K562 (cell line): Measurements from ENCODE around the gene OTOG. TPM values are rescaled to one million over a fixed set of nuclear protein-coding genes. Genes with fewer than 3 reads are reported as not detected.

Experiments used
- ATAC-seq: fragments of 200-7000 bp; cut with Tn5 transposase; 3 replicates; pipeline ENCODE4 v1.9.1; 2020; ENCODE audit warnings: moderate library complexity
- BruUV-seq: library from RNA; stranded (reverse); fragments of 400-500 nt; replicated peaks from 2 replicates; lab custom pipeline; 2021; lab: Mats Ljungman, UMichigan
- CTCF ChIA-PET: fragments of 300-600 bp; formaldehyde crosslinking; extraction: SDS; loops from one replicate; lab custom pipeline; 2021; ENCODE audit warnings: low intra/inter-chr PET ratio; lab: Yijun Ruan, JAX
- POLR2A ChIA-PET: fragments of 300-600, 350-650 bp; sonication (Branson Sonifier 250); formaldehyde crosslinking; extraction: SDS; loops from one replicate; lab custom pipeline; 2021; ENCODE audit warnings: antibody characterized with exemption, inconsistent platforms; lab: Yijun Ruan, JAX
- DNase-seq, 4 experiments: peaks; one replicate each; pipeline versions ENCODE4 v3.0.0 to v3.0.0-alpha.2; 2011 to 2018; ENCODE audit warnings: low spot score in 3 of 4, mixed read lengths in 3 of 4; ENCODE audit errors: extremely low read depth in 1 of 4
- FAIRE-seq: peaks from 2 replicates; lab custom pipeline; 2011; peaks lifted over from hg19 to GRCh38; lab: Jason Lieb, UNC
- H2AFZ ChIP-seq: 2 replicates; pipeline ENCODE4 v1.6.0; 2011; ENCODE audit warnings: low read depth, low read length, control low read depth, inconsistent platforms
- H3K27ac ChIP-seq: fragments of 200-600 bp; 3 replicates; pipeline ENCODE4 v1.8.0; 2011; ENCODE audit warnings: low read depth, mild to moderate bottlenecking, control low read depth, inconsistent platforms, low read length, moderate library complexity, mixed read lengths; ENCODE audit errors: extremely low read depth
- H3K27me3 ChIP-seq, 2 experiments: fragments of 300-600 bp in 1 of 2; 2 replicates in 1 of 2; 3 replicates in 1 of 2; pipeline versions ENCODE4 v1.6.0 to v1.8.0; 2011; ENCODE audit warnings: inconsistent platforms in 2 of 2, low read length in 2 of 2, mild to moderate bottlenecking in 1 of 2, mixed read lengths in 1 of 2, moderate library complexity in 1 of 2; ENCODE audit not compliant: control insufficient read depth in 2 of 2, insufficient read depth in 2 of 2
- H3K36me3 ChIP-seq: fragments of 300-600 bp; 3 replicates; pipeline ENCODE4 v1.8.0; 2011; ENCODE audit warnings: mild to moderate bottlenecking, low read length, inconsistent platforms; ENCODE audit not compliant: control insufficient read depth, insufficient read depth
- H3K4me1 ChIP-seq, 2 experiments: fragments of 200-600 bp in 1 of 2; replicated peaks in 1 of 2; 2 replicates in 1 of 2; 3 replicates in 1 of 2; pipeline versions ENCODE4 v1.5.1 to v1.8.0; 2011; ENCODE audit warnings: inconsistent platforms in 2 of 2, low read length in 2 of 2, mild to moderate bottlenecking in 1 of 2, mixed read lengths in 1 of 2, moderate library complexity in 1 of 2; ENCODE audit not compliant: control insufficient read depth in 2 of 2, insufficient read depth in 2 of 2
- H3K4me2 ChIP-seq: 2 replicates; pipeline ENCODE4 v1.6.1; 2011; ENCODE audit warnings: low read length, control low read depth, inconsistent platforms, mixed read lengths; ENCODE audit not compliant: insufficient read depth
- H3K4me3 ChIP-seq: fragments of 200-600 bp; sonication (generic), shearing (Covaris generic); 2 replicates; pipeline ENCODE4 v1.5.1; 2016; ENCODE audit warnings: control low read depth, inconsistent platforms
- H3K79me2 ChIP-seq: fragments of 200-600 bp; 3 replicates; pipeline ENCODE4 v1.8.0; 2011; ENCODE audit warnings: low read length, inconsistent platforms; ENCODE audit not compliant: control insufficient read depth, insufficient read depth
- H3K9ac ChIP-seq, 2 experiments: 2 replicates each; pipeline versions ENCODE4 v1.6.0 to v1.6.1; 2011; ENCODE audit warnings: low read depth in 2 of 2, low read length in 2 of 2, control low read depth in 1 of 2, inconsistent platforms in 1 of 2, mild to moderate bottlenecking in 1 of 2, mixed read lengths in 1 of 2; ENCODE audit not compliant: insufficient read depth in 1 of 2
- H3K9me1 ChIP-seq: one replicate; pipeline ENCODE4 v1.6.0; 2011; ENCODE audit warnings: inconsistent platforms, mild to moderate bottlenecking, low read length, moderate library complexity; ENCODE audit not compliant: control insufficient read depth, insufficient read depth
- H3K9me3 ChIP-seq: replicated peaks from 2 replicates; pipeline ENCODE4 v1.5.1; 2011; ENCODE audit warnings: low read depth, low read length, inconsistent platforms; ENCODE audit not compliant: control insufficient read depth, insufficient read depth
- H4K20me1 ChIP-seq: replicated peaks from 2 replicates; pipeline ENCODE4 v1.6.1; 2011; ENCODE audit warnings: low read length, inconsistent platforms, mixed read lengths; ENCODE audit not compliant: control insufficient read depth, insufficient read depth
- E2F6 ChIP-seq, 2 experiments: IDR thresholded peaks; 2 replicates each; pipeline ENCODE4 v1.6.1; 2011; ENCODE audit warnings: borderline replicate concordance in 1 of 2, control low read depth in 1 of 2, low read depth in 1 of 2, low read length in 1 of 2, mild to moderate bottlenecking in 1 of 2, mixed read lengths in 1 of 2, moderate library complexity in 1 of 2; ENCODE audit not compliant: insufficient read depth in 1 of 2, insufficient read length in 1 of 2, poor library complexity in 1 of 2, severe bottlenecking in 1 of 2; ENCODE audit errors: extremely low read depth in 1 of 2
- THAP12 ChIP-seq: fragments of 250-450 bp; sonication (Bioruptor Pico); IDR thresholded peaks from 2 replicates; pipeline ENCODE4 v1.9.0; 2021; ENCODE audit warnings: mild to moderate bottlenecking, inconsistent platforms
- ZBTB34 ChIP-seq: fragments of 250-450 bp; sonication (Bioruptor Pico); IDR thresholded peaks from 2 replicates; pipeline ENCODE4 v1.8.0; 2021; ENCODE audit warnings: mild to moderate bottlenecking, moderate library complexity
- ZNF766 ChIP-seq: fragments of 200-800 bp; sonication (Bioruptor generic); conservative IDR thresholded peaks from 2 replicates; pipeline ENCODE4 v1.6.1; 2016; ENCODE audit warnings: missing genetic modification characterization, missing compliant biosample characterization
- WGBS: fragments of 100-300 bp; shearing (Covaris generic); methylation state at CpG from one replicate; pipeline ENCODE4 v1.1.6; 2016; ENCODE audit warnings: low coverage, mixed read lengths; ENCODE audit not compliant: insufficient coverage; ENCODE audit errors: missing lambda C conversion rate; 5-methylcytosine and 5-hydroxymethylcytosine counted together
- in situ Hi-C: fragments of 300-500 bp; cut with MboI; formaldehyde crosslinking; loops from 4 replicates; pipeline ENCODE4 v1.15.0; 2018; ENCODE audit warnings: inconsistent platforms, mixed read lengths
- intact Hi-C: fragments of 100-400 bp; cut with micrococcal nuclease; formaldehyde crosslinking; loops from 2 replicates; pipeline ENCODE4 v1.14.2; 2022
- polyA plus RNA-seq, 8 experiments: library from polyadenylated mRNA; depleted of rRNA in 4 of 8; stranded (reverse) in 5 of 8; unstranded in 3 of 8; fragments of >200 nt; fragmentation: Nextera tagmentation in 2 of 8; fragmentation: Illumina TruSeq in 1 of 8; extraction: Ambion mirVana in 2 of 8; extraction: Trizol in 1 of 8; gene quantifications; 2 replicates each; pipeline versions ENCODE4 v1.2.1 to v1.2.3, GENCODE V29; 2011 to 2014; ENCODE audit warnings: inconsistent platforms in 1 of 8, missing spikeins in 1 of 8
- total RNA-seq, 7 experiments: library from RNA; depleted of rRNA in 6 of 7; stranded (reverse); fragments of >200 nt in 6 of 7; fragmentation: Illumina TruSeq in 2 of 7; extraction: Trizol in 2 of 7; gene quantifications; 2 replicates each; pipeline versions ENCODE4 v1.2.1 to v1.2.3, GENCODE V29; 2011 to 2021; ENCODE audit warnings: low replicate concordance in 1 of 7

The OTOG gene
- total and polyA plus RNA-seq, 9 of the 15 experiments (the other 6 are each of a cell fraction or from before 2014, with no cell fraction given) = not detected

DNA sequence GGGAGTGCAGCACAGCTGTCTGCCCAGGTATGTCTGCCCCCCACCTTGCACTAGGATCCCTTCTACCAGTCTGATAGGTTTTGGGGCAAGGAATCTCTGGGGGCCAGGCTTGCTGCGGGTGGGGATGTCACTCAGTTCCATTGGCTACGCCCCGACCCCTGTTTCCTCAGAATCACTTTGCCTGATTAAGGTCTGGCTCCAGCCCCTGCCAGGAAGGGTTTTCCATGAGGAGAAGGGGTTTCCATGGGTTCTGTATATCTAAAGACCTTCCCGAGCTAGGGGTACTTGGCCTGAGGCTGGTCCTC lies 14.0 kb downstream of the OTOG start:
- ATAC-seq (no peak), FAIRE-seq (no peak)
- intact Hi-C loops = no loop called here
- no TSS peak for BruUV-seq
- Histone ChIP-seq H3K27me3 (peaks cover 2 to 22% of the 10 kb centered on the region in 2 experiments; a peak in 2 of 5 replicates), H3K9me3 (no peaks in the 10 kb centered on the region), H3K4me2 (no peak overlapping the region), H4K20me1 (peaks cover 6% of the 10 kb centered on the region; the same call in 1 of the 2 replicates), H2AFZ (no peak overlapping the region), H3K4me1 (no peaks in the 10 kb centered on the region; a peak in 1 of 5 replicates), H3K36me3 (no peaks in the 10 kb centered on the region), H3K4me3 (no peak overlapping the region), H3K79me2 (no peaks in the 10 kb centered on the region), H3K27ac (no peak overlapping the region), H3K9ac (no peak overlapping the region), H3K9me1 (no peaks in the 10 kb centered on the region)
- POLR2A ChIA-PET = no interaction called here
- CTCF ChIA-PET = no interaction called here
- 0% methylated on average over 4 of the region's 4 CpGs for WGBS
- in situ Hi-C loops = no loop called here
- TF ChIP-seq ZBTB34 (no peak), THAP12 (CRISPR knock-in tag) (no peak), ZNF766 (CRISPR knock-in tag) (no peak), E2F6 (IDR thresholded peaks at IDR 0.05; ENCODE audit: borderline replicate concordance in 1 of 2, extremely low read depth in 1 of 2, insufficient read depth in 1 of 2, insufficient read length in 1 of 2, low read depth in 1 of 2, low read length in 1 of 2, poor library complexity in 1 of 2, severe bottlenecking in 1 of 2) (no peak)
- TF ChIP-seq, all 486 proteins: peak for 0
- no peak for DNase-seq
